Medulla oblongata (tissue), 1 donor: ENCODE results near the gene AQP12B.

Source experiments
- DNase-seq: peaks from one replicate; pipeline ENCODE4 v3.0.0-alpha.2; 2015; ENCODE audit errors: extremely low spot score

The AQP12B gene

DNA sequence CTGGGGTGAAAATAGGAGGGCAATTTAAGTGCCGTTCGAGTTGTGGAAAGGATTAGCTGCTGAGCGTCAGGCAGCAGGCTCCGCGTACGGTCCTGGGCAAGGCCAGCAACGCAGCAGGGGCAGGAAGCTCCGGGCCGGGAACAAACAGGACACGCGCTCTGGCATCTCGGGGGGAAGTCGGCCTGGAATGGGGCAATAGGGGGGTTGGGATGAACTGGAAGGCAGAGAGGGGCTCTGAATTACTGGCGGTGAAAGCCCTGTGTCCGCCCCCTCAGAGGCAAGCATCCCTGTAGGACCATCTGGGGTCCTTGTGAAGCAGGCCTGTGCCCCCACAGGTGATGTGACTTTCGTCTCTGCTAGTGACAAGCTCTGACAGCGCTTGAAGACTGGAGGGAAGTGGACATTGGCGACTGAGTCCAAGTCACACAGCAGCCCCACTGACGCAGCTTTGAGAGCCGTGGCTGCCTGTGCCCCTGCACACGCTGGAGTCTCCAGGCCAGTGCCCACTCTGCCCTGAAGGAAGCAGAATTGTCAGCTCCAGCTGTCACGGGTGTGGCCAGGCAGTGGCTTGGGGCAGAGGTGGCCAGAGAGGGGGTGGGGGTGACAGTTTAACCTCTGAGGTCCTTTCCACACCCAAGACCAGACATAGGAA is 35.1 kb downstream of the AQP12B start:
- no peak for DNase-seq

DNA sequence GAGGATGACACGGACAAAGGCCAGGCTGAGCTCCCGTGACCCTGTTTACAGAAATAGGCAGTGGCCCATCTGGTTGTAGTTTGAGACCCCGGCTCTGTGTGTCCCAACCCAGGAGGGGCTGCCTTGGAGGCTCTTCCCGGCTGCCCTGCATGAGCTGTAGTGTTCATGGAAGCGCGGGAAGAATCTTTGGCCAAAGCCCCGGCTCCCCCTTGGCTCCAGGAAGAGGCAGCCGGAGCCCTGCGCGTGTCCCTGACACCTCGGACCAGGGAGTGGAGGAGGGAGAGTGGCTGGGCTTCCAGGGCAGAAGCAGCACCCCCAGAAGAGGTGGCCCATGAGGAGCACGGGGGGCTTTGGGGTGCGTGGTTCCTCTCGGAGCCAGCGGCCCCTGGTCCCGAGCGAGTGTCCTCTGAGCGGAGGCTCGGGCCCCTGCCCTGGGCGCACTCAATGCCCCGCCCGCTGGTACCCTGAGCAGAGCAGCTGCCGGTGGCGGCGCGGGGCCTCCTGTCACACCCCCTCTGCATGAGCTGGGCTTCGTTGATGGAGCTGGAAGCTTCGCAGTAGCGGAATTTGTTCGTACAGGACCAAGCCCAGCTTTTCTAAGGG is 35.7 kb downstream of the AQP12B start:
- DNase-seq: no peak

DNA sequence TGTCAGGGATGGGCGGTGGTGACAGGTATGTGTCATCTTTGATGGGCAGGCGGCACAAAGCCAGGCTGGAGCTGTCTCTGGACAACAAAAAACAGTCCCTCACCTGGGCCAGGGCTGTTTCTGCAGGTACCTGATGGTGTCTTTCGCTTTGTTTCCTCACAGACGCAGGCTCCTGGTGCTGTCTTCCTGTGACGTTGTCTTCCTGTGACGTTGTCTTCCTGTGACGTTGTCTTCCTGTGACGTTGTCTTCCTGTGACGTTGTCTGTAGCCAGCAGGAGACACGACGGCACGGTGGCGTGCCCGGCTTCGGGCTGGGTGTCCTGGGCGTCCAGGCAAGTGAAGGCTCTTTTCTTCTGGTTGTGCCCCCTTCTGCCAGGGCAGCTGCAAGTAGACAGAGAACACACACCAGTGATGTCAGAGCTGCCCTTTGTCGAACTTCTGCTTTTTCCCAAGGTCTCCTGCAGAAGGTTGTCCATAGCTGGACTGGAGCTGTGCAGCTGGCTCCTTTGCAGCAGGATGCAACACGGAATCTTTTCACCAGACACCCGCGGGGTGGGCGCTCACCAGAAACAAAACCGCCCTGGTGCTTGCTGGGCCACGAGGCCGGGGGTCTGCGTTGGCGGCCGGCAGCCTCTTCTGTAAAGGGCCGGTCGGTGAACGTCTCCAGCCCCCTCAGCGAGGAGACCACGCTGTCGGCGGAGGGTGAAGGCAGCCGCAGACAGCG is 36.3 kb downstream of the AQP12B start:
- no peak for DNase-seq

DNA sequence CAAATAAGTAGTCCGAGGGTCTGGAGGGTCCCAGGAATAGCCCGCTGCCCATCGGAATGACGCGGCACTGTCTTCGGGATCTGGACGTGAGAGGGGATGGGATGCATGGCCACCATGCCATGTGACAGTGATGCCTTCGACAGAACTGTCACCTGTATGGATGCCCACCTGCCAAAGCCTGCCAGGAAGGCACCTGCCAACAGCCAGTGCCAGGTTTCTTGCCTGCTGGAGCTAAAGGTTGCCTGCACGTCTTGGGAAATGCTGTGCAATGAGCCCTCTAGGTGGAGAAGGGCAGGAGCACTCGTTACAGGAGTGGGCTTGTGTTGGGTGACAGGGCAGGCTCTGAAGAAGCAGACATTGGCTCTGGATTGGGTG is 36.9 kb downstream of the AQP12B start:
- DNase-seq: no peak

DNA sequence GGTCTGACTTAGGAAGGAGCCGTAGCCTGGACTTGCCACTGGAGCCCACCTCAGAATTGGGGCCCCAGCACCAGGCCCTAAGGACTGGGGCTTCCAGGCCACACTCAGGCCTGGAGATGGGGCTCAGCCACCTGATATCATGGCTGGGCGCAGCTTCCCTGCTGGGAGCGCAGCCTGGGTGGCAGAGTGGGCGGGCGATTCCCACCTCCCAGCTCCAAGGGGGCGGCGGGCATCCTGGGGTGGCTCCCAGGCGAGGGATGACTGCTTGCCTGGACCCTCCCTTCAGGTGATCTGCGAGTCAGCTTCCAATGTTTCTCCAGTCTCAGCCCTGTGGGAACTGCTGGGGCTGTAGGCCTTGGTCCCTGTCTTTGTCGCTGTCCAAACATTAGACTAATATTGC is 37.3 kb downstream of the AQP12B start:
- DNase-seq: no peak

DNA sequence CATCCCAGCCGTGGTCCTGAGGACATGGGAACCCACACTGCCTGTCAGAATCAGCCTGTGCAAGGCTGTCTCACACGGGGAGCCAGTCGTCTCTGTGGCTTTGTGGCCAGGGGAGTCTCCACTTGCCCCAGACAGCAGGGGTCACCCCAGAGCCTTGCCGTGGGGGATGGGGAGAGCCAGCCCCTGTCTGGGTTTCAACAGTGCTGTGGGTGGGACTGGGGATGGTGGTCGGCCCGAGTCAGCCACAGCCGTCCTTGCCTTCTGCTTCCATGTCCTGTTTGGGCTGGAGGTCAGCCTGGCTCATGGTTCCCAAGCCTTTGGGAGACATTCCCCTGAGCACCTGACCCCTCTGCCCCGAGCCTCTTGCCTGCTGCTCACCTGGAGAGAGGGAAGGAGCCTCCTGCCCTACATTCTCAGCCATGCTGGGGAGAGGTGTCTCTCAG is 37.8 kb downstream of the AQP12B start:
- no peak for DNase-seq

DNA sequence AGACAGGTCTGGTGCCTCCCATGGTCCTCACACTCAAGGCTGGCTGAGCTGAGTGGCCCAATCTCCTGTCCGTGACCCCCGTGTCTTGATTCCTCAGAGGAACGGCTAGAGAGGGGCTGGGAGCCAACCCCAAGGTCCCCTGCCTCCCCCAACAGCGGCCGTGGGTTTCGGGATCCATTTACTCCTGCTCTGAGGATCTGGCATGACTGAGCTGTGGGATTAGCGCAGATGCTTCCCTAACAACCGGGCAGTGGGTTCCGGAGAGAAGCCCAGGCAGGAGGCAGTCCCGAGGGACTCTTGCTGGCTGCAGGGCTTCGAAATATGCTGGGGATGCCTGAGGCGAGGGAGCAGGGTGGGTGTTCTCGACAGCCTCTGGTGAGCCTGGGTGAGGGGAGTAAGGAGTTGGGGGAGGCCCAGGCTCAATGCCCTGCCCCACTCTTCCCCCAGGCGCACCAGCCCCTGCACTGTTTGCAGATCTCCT is 38.5 kb downstream of the AQP12B start:
- DNase-seq: no peak

GRCh38 chr2:240643811-240644150 is 38.9 kb downstream of the AQP12B start:
- no peak for DNase-seq

- no peak for DNase-seq
Measured at GRCh38 chr2:240643093-240643810, 39.4 kb downstream of the AQP12B start.

DNA sequence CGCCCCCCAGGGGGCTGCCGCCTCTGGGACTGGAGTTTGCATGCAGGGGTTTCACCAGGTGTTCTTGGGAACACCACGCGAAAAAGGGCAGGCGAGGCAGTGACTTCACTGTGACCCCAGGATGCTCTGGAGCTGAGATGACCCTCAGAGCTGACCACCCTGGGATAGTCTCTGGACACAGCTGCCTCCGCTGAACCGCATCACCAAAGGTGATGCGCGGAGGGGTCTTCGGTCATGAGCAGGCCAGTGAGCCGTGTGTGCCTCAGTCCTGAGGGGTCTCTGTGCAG is 39.9 kb downstream of the AQP12B start:
- DNase-seq: no peak

DNA sequence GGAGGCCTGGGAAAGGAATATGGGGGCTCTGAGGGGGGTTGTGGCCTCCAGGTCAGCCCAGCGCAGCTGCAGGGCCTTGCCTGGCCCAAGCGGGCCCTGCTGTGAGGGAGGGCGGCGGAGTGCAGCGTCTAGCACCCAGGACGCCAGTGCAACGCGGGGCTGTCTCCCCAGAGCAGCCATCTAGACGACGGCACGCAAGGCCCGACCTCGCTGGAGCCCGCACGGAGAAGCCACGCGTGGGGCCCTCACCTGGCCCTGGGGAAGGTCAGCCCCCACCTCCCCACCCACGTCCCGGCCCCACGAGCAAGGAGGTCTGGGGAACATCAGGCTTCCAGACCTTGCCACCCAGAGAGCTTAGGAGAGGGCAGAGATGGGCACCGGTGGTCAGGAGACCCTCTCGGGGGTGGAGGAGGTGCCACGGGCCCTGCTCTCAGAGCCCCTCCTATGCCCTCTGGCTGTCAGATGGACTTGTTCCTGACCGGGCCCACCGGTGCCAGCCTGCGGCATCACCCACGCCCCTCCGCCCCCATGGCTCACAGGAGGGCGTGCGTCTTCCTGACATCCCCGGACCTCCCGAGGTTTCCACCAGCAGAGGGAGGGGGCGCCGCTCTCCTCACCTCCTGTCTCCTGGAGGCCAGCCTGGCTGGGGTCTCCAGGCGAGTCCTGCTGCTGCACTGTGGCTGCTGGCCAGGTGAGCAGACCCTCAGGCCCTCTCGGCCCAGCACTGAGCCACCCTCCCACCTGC is 40.5 kb downstream of the AQP12B start:
- DNase-seq: no peak

DNA sequence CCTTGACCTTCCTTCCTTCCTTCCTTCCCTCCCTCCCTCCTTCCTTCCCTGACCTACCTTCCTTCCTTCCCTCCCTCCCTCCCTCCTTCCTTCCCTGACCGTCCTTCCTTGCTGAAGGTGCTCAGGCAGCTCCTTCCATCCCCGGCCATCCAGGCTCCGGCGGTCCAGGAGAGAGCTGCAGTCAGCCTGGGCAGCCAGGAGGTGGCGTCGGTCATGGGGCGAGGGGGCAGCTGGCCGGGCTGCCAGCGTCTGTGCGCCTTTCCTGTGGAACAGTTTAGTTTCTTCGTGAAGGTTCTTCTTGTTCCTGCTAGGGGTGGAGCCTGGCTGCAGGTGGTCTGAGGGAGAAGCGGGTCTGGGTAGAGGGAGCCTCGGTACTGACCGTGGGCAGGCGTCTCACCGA is 41.7 kb downstream of the AQP12B start:
- DNase-seq: no peak

- no peak for DNase-seq
Measured at GRCh38 chr2:240639566-240639965, 43.1 kb downstream of the AQP12B start.

- DNase-seq: peak; percentile 13
Measured at GRCh38 chr2:240638512-240639160, 44.0 kb downstream of the AQP12B start.

GRCh38 chr2:240637901-240638345 is 44.8 kb downstream of the AQP12B start:
- no peak for DNase-seq

DNA sequence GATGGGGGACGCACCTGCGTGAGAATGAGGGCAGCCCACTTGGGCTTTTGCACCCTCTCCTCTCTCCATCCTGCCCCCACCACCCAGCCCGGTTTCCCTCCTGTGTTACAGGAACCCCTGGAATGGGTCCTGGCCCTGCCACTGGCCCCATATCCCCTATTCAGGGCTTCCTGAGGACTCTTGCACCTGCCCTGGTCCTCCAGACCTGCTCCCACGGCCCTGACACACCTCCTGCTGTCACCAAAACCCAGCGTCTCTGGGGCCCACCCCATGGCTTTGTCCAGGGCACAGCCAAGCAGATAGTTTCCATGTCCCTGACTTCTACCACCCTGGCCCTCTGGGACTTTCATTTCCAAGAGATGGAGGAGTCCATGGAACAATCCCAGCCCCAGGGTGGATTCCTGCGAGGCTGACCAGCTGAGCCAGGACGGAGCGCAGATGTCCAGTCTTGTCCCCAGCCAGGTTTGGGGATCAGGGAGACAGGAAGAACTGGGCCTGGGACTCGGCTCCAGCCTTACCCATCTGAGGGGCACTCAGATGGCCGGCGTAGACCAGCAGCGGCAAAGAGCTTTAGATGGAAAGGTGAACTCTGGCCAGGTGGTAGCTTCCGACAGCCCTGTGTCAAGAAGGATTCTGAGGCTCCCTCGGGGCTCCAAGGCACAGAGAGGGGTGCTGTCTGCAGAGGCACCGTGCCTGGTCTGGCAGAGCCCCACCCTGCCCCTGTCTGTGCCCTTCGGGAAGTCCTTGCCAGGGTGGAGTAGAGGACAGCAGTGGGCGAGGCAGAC is 45.4 kb downstream of the AQP12B start:
- no peak for DNase-seq

DNA sequence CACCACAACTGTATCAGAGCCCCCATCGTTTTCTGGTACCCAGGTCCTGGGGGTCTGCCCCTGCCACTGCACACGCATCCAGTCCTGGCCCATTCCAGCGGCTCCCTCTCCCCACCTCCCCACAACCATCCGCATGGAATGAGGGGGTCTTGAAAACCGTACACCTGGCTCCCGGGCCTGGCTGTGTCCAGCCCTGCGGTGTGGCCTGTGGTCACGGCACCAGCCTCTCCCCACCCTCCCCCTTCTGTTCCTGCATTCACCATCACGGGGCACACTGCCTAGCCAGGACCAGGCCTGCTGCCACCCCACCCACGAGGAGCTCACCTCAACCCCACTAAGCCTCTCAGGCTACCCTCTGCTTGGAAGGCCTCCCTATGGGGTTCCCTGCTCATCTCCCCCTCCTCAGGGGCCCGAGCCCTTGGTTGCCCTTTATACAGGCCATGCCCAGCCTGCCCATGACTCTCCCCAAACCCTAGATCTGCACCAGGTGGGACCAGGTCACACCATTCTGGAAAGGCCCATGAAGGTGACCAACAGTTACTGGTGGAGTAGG is 46.0 kb downstream of the AQP12B start:
- DNase-seq: no peak

DNA sequence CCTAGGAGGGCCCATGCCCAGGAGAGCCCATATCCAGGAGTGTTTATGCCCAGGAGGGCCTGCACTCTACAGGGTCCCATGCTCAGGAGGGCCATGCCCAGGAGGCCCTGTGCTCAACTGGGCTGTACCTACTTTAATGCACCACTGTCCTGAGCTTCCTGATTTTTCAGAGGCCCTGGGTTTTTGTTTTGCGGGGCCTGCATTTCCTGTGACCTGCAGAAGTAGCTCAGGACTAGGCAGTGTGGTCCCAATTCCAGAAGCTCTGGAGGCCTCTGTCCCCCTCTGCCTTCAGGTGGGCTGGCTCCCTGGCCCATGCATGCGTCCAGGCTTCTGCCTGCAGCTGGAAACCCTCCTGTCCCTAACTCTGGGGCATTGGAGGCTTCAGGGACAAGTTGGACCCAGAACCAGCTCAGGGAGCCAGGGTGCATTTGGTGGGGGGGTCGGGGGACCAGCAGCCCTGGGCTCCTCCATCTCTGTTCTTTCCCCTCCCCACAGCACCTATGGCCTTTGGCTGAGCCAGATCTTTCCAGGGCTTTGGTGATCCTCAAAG is 46.6 kb downstream of the AQP12B start:
- no peak for DNase-seq

GRCh38 chr2:240635121-240635997 is 47.3 kb downstream of the AQP12B start:
- DNase-seq: no peak
